Measurements from ENCODE around the gene MAML1. TPM values are rescaled to one million over a fixed set of nuclear protein-coding genes. Genes with fewer than 3 reads are reported as not detected.

MAML1 gene
- polyA plus RNA-seq, 3 donors from 2014 or later, result 0.59 to 8.5 (median 1.5) TPM

- Mint-ChIP-seq H3K4me1 (peaks cover 57 to 60% of the 10 kb centered on the region in 2 donors), H3K4me3 (peak overlapping the region; percentile 93 to 99 (median 96)), H3K9me3 (no peaks in the 10 kb centered on the region), H3K27ac (peak overlapping the region; percentile 95 to 100 (median 100)), H3K27me3 (ENCODE audit: low read depth in 3 of 3) (peaks cover 26 to 40% (median 33%) of the 10 kb centered on the region in 3 donors), H3K36me3 (peaks cover 3 to 16% (median 4%) of the 10 kb centered on the region in 3 donors)
- no peak for DNase-seq
Observed at GRCh38 chr5:179822059-179822432, 89.4 kb downstream of the MAML1 start.

GRCh38 chr5:179822444-179822990, 89.9 kb downstream of the MAML1 start:
- DNase-seq, result no peak
- Mint-ChIP-seq H3K36me3 (peaks cover 3 to 18% (median 4%) of the 10 kb centered on the region in 3 donors), H3K4me3 (peak overlapping the region; percentile 93 to 99 (median 96)), H3K27me3 (ENCODE audit: low read depth in 3 of 3) (peaks cover 26 to 41% (median 33%) of the 10 kb centered on the region in 3 donors), H3K4me1 (peaks cover 55 to 62% of the 10 kb centered on the region in 2 donors), H3K9me3 (no peaks in the 10 kb centered on the region), H3K27ac (peak overlapping the region; percentile 95 to 100 (median 100))

GRCh38 chr5:179823937-179824744, 91.5 kb downstream of the MAML1 start:
- peaks cover 23 to 33% (median 24%) of the 10 kb centered on the region in 3 donors for H3K27me3 Mint-ChIP-seq (ENCODE audit: low read depth in 3 of 3)
- peak overlapping the region in 3 of 6 donors; percentile 40 to 65 (median 58) for H3K27ac Mint-ChIP-seq
- H3K4me1 Mint-ChIP-seq, result peaks cover 48 to 62% of the 10 kb centered on the region in 2 donors
- DNase-seq, result no peak
- no peaks in the 10 kb centered on the region for H3K9me3 Mint-ChIP-seq
- H3K4me3 Mint-ChIP-seq, result no peak overlapping the region
- peaks cover 7 to 29% (median 8%) of the 10 kb centered on the region in 3 donors for H3K36me3 Mint-ChIP-seq

GRCh38 chr5:179824745-179825112, 92.1 kb downstream of the MAML1 start:
- H3K4me1 Mint-ChIP-seq, result peaks cover 46 to 60% of the 10 kb centered on the region in 2 donors
- H3K4me3 Mint-ChIP-seq, result no peak overlapping the region
- peak overlapping the region in 3 of 6 donors; percentile 40 to 65 (median 58) for H3K27ac Mint-ChIP-seq
- no peak for DNase-seq
- peaks cover 7 to 35% (median 8%) of the 10 kb centered on the region in 3 donors for H3K36me3 Mint-ChIP-seq
- peaks cover 23 to 31% (median 24%) of the 10 kb centered on the region in 3 donors for H3K27me3 Mint-ChIP-seq (ENCODE audit: low read depth in 3 of 3)
- H3K9me3 Mint-ChIP-seq, result no peaks in the 10 kb centered on the region

- Mint-ChIP-seq H3K27me3 (ENCODE audit: low read depth in 3 of 3) (peaks cover 15 to 22% (median 16%) of the 10 kb centered on the region in 3 donors), H3K36me3 (peaks cover 8 to 41% (median 8%) of the 10 kb centered on the region in 3 donors), H3K4me3 (no peak overlapping the region), H3K4me1 (peaks cover 40 to 58% of the 10 kb centered on the region in 2 donors), H3K27ac (no peak overlapping the region), H3K9me3 (no peaks in the 10 kb centered on the region)
- no peak for DNase-seq
Observed at GRCh38 chr5:179825655-179826182, 93.1 kb downstream of the MAML1 start.

Other genes with a start within 250 kb of the MAML1 start
- gene RUFY1, start 182.3 kb upstream of the MAML1 start, polyA plus RNA-seq, result 10 to 100 TPM; 20.0 to 37.4 (median 25.9) TPM
- 100 to 1,000 TPM in 1 of 3 donors, 10 to 100 TPM in 2; 45.7 to 110 (median 73.3) TPM for gene HNRNPH1, start 109.2 kb upstream of the MAML1 start, polyA plus RNA-seq
- gene CBY3, start 51.8 kb upstream of the MAML1 start, polyA plus RNA-seq, result 1 to 10 TPM in 1 of 3 donors, under 1 TPM in 2; 0.56 to 1.3 (median 0.86) TPM
- gene CANX, start 33.9 kb upstream of the MAML1 start, polyA plus RNA-seq, result 100 to 1,000 TPM; 240 to 326 (median 325) TPM
- 1 to 10 TPM; 2.3 to 5.8 (median 5.8) TPM for gene LTC4S, start 61.2 kb downstream of the MAML1 start, polyA plus RNA-seq
- 10 to 100 TPM in 2 of 3 donors, 1 to 10 TPM in 1; 8.7 to 16.3 (median 15.0) TPM for gene MGAT4B, start 74.0 kb downstream of the MAML1 start, polyA plus RNA-seq
- 100 to 1,000 TPM; 256 to 292 (median 268) TPM for gene SQSTM1, start 88.1 kb downstream of the MAML1 start, polyA plus RNA-seq
- 1 to 10 TPM; 3.4 to 6.2 (median 4.2) TPM for gene MRNIP, start 126.0 kb downstream of the MAML1 start, polyA plus RNA-seq
- 10 to 100 TPM; 11.7 to 50.8 (median 14.5) TPM for gene TBC1D9B, start 175.1 kb downstream of the MAML1 start, polyA plus RNA-seq